ENCODE results near the gene GPX3.

Gene GPX3

GRCh38 chr5:151058301-151058700 lies 37.9 kb downstream of the GPX3 start:
- DNase-seq (ENCODE audit: low spot score): no peak

GRCh38 chr5:151058891-151059489 lies 38.6 kb downstream of the GPX3 start:
- peak; percentile 47 for DNase-seq (ENCODE audit: low spot score)

GRCh38 chr5:151060742-151061141 lies 40.4 kb downstream of the GPX3 start:
- DNase-seq (ENCODE audit: low spot score): no peak

GRCh38 chr5:151062405-151063141 lies 42.2 kb downstream of the GPX3 start:
- no peak for DNase-seq (ENCODE audit: low spot score)

- DNase-seq (ENCODE audit: low spot score): peak; percentile 88
These were observed 43.0 kb downstream of the GPX3 start for GRCh38 chr5:151063142-151063989.

GRCh38 chr5:151064916-151065499 lies 44.6 kb downstream of the GPX3 start:
- DNase-seq (ENCODE audit: low spot score): no peak

GRCh38 chr5:151065609-151066008 lies 45.2 kb downstream of the GPX3 start:
- no peak for DNase-seq (ENCODE audit: low spot score)

GRCh38 chr5:151066920-151067319 lies 46.5 kb downstream of the GPX3 start:
- DNase-seq (ENCODE audit: low spot score): no peak

- DNase-seq (ENCODE audit: low spot score): no peak
These were observed 47.4 kb downstream of the GPX3 start for GRCh38 chr5:151067632-151068432.

GRCh38 chr5:151068433-151069197 lies 48.2 kb downstream of the GPX3 start:
- peak; percentile 93 for DNase-seq (ENCODE audit: low spot score)

GRCh38 chr5:151070449-151070848 lies 50.1 kb downstream of the GPX3 start:
- no peak for DNase-seq (ENCODE audit: low spot score)

GRCh38 chr5:151071021-151071420 lies 50.6 kb downstream of the GPX3 start:
- no peak for DNase-seq (ENCODE audit: low spot score)

- no peak for DNase-seq (ENCODE audit: low spot score)
These were observed 51.6 kb downstream of the GPX3 start for GRCh38 chr5:151071848-151072629.

GRCh38 chr5:151072630-151073025 lies 52.2 kb downstream of the GPX3 start:
- DNase-seq (ENCODE audit: low spot score): peak; percentile 96

- no peak for DNase-seq (ENCODE audit: low spot score)
These were observed 52.9 kb downstream of the GPX3 start for GRCh38 chr5:151073280-151073679.

- no peak for DNase-seq (ENCODE audit: low spot score)
These were observed 54.2 kb downstream of the GPX3 start for GRCh38 chr5:151074557-151074956.

GRCh38 chr5:151075698-151076331 lies 55.4 kb downstream of the GPX3 start:
- peak; percentile 96 for DNase-seq (ENCODE audit: low spot score)

- no peak for DNase-seq (ENCODE audit: low spot score)
These were observed 56.2 kb downstream of the GPX3 start for GRCh38 chr5:151076616-151077015.

- no peak for DNase-seq (ENCODE audit: low spot score)
These were observed 57.0 kb downstream of the GPX3 start for GRCh38 chr5:151077419-151077818.

- peak; percentile 33 for DNase-seq (ENCODE audit: low spot score)
These were observed 57.6 kb downstream of the GPX3 start for GRCh38 chr5:151077967-151078366.
